T-helper 2 cell treated with Interferon-gamma antibody and Interleukin-4, amounts not matched to agents 5 μg/mL and 100 μg/mL, for 36 hours (primary cell): Measurements from ENCODE around the gene RLN2.

Experiments used
- DNase-seq: peaks from one replicate; pipeline ENCODE4 v3.0.0; 2021; ENCODE audit warnings: low spot score
- H3K27ac Mint-ChIP-seq: one replicate; pipeline ENCODE4 v1.8.0; 2021; ENCODE audit warnings: mild to moderate bottlenecking, mixed read lengths
- H3K27me3 Mint-ChIP-seq: one replicate; pipeline ENCODE4 v1.8.0; 2021; ENCODE audit warnings: low read depth, mixed read lengths
- H3K36me3 Mint-ChIP-seq: one replicate; pipeline ENCODE4 v1.8.0; 2021; ENCODE audit warnings: low read depth, mixed read lengths
- H3K4me1 Mint-ChIP-seq: one replicate; pipeline ENCODE4 v1.8.0; 2021; ENCODE audit warnings: low read depth, mixed read lengths
- H3K4me3 Mint-ChIP-seq: one replicate; pipeline ENCODE4 v1.8.0; 2022; ENCODE audit warnings: mild to moderate bottlenecking, moderate library complexity, mixed read lengths
- H3K9me3 Mint-ChIP-seq: one replicate; pipeline ENCODE4 v1.8.0; 2021; ENCODE audit warnings: mixed read lengths

Gene RLN2

DNA sequence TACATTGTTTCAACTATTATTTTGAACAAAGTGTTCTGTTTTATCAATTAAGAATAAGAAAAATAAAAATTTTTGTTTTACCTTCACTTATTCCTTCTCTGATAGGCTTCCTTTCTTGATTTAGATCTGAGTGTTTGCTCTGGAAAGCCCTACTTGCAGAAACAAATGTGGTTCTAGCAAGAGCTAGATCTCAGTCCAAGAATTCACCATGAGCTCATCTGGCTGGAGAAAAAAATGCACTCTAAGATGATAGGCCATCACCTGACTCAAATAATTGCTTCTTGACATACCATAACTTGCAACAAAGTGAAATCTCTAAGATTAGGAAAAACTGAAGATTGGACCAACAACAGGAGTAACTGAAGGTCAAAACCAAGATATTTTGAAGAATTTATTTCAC is 6.3 kb upstream of the RLN2 start:
- peaks cover 14% of the 10 kb centered on the region for H3K9me3 Mint-ChIP-seq
- H3K27me3 Mint-ChIP-seq: peaks cover 8% of the 10 kb centered on the region
- H3K36me3 Mint-ChIP-seq: peaks cover 11% of the 10 kb centered on the region
- DNase-seq: no peak
- no peak overlapping the region for H3K27ac Mint-ChIP-seq
- H3K4me1 Mint-ChIP-seq: peaks cover 4% of the 10 kb centered on the region
- no peak overlapping the region for H3K4me3 Mint-ChIP-seq

DNA sequence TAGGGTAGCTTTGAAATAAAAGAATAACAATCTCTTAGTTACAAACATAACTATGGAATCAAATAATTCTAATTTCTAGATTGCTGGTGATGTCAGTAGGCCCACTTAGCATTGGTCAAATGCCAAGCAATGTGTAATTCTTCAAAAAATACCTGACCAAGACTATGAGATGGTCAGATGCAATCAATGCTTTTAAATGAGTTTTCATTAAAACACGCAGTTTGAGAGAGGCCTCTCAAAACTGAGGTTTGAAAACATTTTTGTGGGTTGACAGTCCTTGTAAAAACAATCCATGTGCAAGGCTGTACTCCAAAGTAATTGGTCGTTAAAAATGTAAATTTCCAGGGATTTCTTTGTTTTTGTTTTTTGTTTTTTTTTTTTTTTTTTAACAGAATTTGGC is 1.2 kb upstream of the RLN2 start:
- no peak overlapping the region for H3K27ac Mint-ChIP-seq
- peaks cover 6% of the 10 kb centered on the region for H3K27me3 Mint-ChIP-seq
- H3K4me3 Mint-ChIP-seq: no peak overlapping the region

DNA sequence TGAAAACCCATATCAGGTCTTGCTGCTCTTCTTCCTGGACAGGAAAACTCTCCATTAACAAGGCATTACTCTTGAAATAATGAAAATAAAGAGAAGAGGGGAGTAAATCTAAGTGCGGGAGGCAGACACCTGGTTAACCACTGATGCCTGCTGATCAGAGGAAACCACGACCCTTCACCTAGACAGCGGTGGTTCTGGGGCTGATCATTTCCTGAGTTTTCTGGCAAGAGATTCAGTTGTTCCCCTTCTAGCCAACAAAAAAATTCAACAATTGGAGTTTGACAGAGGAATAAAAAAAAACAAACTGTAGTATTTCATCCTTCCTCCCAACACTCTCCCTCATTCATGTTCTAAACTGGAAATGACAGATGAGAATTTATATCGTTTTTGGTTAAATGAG is 3.0 kb downstream of the RLN2 start:
- Mint-ChIP-seq H3K4me3 (peak overlapping the region; percentile 60), H3K9me3 (peaks cover 9% of the 10 kb centered on the region), H3K4me1 (peaks cover 22% of the 10 kb centered on the region), H3K27me3 (no peaks in the 10 kb centered on the region), H3K27ac (no peak overlapping the region), H3K36me3 (peaks cover 3% of the 10 kb centered on the region)
- DNase-seq: no peak

More for the DNA sequence above, 1.2 kb upstream of the RLN2 start:
- peaks cover 23% of the 10 kb centered on the region for H3K4me1 Mint-ChIP-seq
- no peaks in the 10 kb centered on the region for H3K36me3 Mint-ChIP-seq
- DNase-seq: no peak
- no peaks in the 10 kb centered on the region for H3K9me3 Mint-ChIP-seq

DNA sequence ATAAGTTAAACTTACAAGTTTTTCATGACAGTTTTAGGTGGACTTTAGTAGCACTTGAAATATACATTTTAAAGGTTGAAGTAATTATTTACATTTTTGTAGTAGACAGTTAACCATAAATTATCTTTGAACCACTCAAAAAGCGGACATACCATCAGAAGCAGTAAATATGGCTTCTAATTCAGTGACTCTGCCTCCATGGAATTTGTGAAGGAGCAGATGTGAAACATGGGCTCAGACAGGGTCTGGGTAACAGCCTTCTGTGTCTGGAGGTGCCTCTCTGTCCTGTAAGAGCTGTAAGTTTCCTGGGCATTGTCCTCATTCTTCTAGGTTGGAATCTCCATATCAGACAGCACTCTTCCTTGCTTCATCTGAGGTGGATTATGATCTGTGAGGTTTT is 12.4 kb downstream of the RLN2 start:
- Mint-ChIP-seq H3K4me1 (no peaks in the 10 kb centered on the region), H3K27me3 (peaks cover 24% of the 10 kb centered on the region), H3K36me3 (peaks cover 4% of the 10 kb centered on the region), H3K27ac (no peak overlapping the region), H3K9me3 (peaks cover 16% of the 10 kb centered on the region), H3K4me3 (no peak overlapping the region)
- DNase-seq: no peak

DNA sequence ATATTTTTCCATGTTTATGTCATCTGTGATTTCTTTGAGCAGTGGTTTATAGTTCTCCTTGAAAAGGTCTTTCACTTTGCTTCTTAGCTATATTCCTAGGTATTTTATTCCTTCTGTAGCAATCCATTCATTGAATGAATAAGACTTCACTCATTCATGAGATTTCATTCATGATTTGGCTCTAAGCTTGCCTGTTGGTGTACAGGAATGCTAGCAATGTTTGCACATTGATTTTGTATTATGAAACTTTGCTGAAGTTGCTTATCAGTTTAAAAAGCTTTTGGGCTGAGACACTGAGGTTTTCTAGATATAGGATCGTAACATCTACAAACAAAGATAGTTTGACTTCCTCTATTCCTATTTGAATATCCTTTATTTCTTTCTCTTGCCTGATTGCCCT is 15.9 kb downstream of the RLN2 start:
- peaks cover 18% of the 10 kb centered on the region for H3K27me3 Mint-ChIP-seq
- DNase-seq: no peak
- H3K4me3 Mint-ChIP-seq: no peak overlapping the region
- H3K36me3 Mint-ChIP-seq: peaks cover 2% of the 10 kb centered on the region
- no peak overlapping the region for H3K27ac Mint-ChIP-seq
- peaks cover 3% of the 10 kb centered on the region for H3K4me1 Mint-ChIP-seq
- H3K9me3 Mint-ChIP-seq: peaks cover 5% of the 10 kb centered on the region

DNA sequence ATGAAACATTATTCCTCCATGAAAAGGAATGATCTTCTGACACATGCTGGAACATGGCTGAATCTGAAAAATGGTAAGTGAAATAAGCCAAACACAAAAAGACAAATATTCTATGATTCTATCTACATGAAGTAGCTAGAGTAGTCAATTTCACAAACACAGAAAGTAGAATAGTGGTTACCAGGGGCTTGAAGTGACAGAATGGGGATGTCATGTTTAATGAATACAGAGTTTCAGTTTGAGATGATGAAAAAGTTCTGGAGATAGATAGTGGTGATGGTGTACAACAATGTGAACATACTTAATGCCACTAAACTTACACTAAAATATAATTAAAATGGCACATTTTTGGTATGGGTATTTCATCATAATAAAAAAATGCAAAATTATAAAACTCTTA is 18.3 kb downstream of the RLN2 start:
- Mint-ChIP-seq H3K9me3 (peaks cover 5% of the 10 kb centered on the region), H3K36me3 (peaks cover 2% of the 10 kb centered on the region), H3K4me3 (no peak overlapping the region), H3K27ac (no peak overlapping the region), H3K4me1 (peaks cover 3% of the 10 kb centered on the region), H3K27me3 (peaks cover 18% of the 10 kb centered on the region)
- DNase-seq: no peak

DNA sequence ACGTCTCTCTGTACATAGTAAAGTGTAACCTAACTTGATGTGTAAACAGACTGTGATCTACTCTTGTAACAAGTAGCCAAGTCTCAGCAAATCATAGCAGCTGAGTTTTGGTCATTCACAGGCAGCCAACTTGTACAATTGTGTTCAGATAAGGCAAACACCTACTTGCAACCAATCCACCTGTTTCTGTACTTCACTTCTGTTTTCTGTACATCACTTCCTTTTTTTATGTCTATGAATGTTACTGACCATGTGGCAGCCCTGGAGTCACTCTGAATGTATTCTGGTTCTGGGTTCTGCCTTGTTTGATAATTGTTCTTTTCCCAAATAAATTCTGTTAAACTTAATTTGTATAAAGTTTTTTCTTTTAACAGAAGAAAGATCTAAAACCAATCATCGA is 26.0 kb downstream of the RLN2 start:
- no peak overlapping the region for H3K27ac Mint-ChIP-seq
- peaks cover 7% of the 10 kb centered on the region for H3K27me3 Mint-ChIP-seq
- H3K9me3 Mint-ChIP-seq: peaks cover 4% of the 10 kb centered on the region
- H3K4me1 Mint-ChIP-seq: no peaks in the 10 kb centered on the region
- H3K4me3 Mint-ChIP-seq: no peak overlapping the region
- no peak for DNase-seq
- peaks cover 2% of the 10 kb centered on the region for H3K36me3 Mint-ChIP-seq

DNA sequence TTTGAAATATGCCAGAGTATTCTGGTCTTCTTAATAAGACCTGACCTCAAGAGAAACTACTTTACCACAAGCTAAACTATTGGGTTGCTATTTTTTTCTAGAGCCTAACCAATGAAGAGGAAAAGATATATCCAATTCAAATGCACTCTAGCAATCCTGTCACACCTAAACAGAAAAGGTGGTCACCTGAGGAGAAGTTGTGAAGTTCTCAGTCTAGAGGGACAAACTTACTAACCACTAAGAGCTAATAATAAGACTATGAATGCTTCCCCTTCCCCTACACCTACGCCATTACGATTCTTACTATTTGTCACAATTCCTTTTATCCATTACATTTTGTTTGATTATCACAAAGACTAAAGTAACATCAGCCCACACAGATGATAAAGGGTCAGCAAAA is 29.7 kb downstream of the RLN2 start:
- Mint-ChIP-seq H3K27me3 (peaks cover 7% of the 10 kb centered on the region), H3K27ac (no peak overlapping the region), H3K4me1 (no peaks in the 10 kb centered on the region), H3K4me3 (no peak overlapping the region), H3K36me3 (peaks cover 2% of the 10 kb centered on the region), H3K9me3 (peaks cover 4% of the 10 kb centered on the region)
- no peak for DNase-seq

DNA sequence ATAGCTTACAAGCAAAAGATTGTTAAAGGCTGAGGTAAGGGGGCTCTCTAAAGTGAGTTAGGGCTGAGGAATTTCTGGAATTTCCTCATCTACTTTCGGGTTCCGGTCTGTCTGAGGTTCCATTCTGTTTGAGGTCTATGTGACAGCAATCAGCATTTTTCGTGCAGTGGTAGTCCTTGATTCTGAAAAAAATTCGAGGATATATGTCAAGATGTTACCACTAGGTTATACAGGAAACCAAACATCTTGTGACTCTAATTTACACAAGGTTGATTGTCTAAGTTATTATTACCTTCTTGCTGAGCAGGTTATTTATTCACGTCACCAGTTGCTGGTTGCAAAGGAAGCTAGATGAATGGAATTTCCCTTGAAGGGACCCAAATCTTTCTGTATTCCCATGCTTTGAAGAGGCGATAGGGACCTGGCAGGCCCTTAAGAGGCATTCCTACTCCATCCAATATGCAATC is 35.2 kb downstream of the RLN2 start:
- DNase-seq: no peak
- Mint-ChIP-seq H3K27me3 (peaks cover under 1% of the 10 kb centered on the region), H3K4me3 (no peak overlapping the region), H3K36me3 (no peaks in the 10 kb centered on the region), H3K27ac (no peak overlapping the region), H3K9me3 (no peaks in the 10 kb centered on the region), H3K4me1 (no peaks in the 10 kb centered on the region)

DNA sequence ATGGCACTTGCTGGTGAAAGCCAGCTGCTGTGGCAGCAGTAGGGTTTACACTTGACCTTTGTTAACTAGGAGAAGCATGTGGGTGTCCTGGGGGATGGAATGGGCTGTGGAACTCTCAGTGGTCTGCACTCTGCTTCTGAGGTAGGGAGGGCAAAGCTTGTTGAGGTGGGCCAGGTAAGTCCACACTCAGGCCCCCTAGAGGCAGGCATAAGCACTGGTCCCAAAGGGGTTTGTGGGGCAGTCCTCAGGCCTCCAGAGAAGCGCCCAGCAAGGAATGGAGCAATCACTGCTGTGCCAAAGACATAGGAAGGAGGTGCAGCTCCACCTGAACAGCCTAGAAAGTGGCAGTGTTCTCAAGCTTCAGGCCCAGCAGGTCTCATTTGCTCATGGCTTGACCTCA is 38.6 kb downstream of the RLN2 start:
- Mint-ChIP-seq H3K9me3 (no peaks in the 10 kb centered on the region), H3K36me3 (no peaks in the 10 kb centered on the region), H3K27ac (no peak overlapping the region), H3K4me3 (no peak overlapping the region), H3K27me3 (no peaks in the 10 kb centered on the region), H3K4me1 (no peaks in the 10 kb centered on the region)
- DNase-seq: no peak

DNA sequence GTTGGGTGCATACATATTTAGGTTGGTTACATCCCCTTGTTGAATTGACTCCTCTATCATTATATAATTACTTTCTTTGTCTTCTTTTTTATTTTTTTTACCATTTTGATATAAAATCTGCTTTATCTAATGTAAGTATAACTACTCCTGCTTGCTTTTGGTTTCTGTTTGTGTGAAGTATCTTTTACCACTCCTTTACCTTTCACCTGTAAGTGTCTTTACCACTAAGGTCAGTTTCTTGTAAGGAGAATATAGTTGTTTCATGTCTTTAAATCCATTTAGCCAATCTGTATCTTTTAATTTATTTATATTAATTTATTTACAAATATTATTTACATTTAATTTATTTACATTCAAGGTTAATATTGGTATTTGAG is 40.3 kb downstream of the RLN2 start:
- Mint-ChIP-seq H3K27me3 (peaks cover 3% of the 10 kb centered on the region), H3K27ac (no peak overlapping the region), H3K36me3 (no peaks in the 10 kb centered on the region), H3K9me3 (peaks cover 6% of the 10 kb centered on the region), H3K4me3 (no peak overlapping the region), H3K4me1 (no peaks in the 10 kb centered on the region)
- DNase-seq: no peak

DNA sequence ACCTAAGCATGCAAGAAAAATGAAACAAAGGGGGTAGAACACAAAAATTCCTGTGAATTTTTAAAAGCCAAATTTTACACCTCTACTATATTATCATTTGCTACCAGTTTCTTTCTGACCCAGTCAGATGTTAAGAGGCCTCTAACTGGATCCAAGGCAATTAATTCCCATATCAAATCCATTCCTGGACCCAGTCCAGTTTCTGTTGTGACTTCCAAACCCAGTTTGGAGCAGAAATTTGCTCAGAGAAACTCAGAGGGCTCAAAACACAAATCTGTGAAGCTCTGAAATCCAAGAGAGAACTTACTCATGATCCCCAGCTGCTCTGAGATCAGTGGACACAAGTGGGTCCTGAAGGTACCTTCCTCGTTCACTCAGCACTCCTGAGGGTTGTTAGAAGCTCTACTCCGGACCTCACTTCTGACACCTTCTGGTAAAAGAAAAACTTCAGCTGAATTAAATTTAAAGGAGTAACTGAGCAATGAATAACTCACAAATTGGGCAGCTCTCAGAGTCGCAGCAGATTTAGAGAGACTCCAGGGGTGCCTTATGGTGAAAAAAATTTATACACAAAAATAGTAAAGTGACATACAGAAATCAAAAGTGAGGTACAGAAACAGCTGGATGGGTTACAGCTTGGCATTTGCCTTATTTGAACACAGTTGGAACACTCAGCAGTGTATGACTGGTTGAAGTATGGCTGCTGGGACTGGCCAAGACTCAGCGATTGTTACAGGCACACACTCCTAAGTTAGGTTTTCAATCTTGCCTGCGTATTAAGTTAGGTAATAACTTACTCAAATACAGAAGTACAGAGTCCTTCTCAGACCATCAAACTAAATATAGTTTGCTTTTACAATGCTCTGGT is 40.9 kb downstream of the RLN2 start:
- Mint-ChIP-seq H3K27ac (no peak overlapping the region), H3K4me3 (no peak overlapping the region), H3K27me3 (peaks cover 3% of the 10 kb centered on the region), H3K4me1 (no peaks in the 10 kb centered on the region), H3K36me3 (no peaks in the 10 kb centered on the region), H3K9me3 (peaks cover 8% of the 10 kb centered on the region)
- DNase-seq: no peak
